ENCODE data around the gene MRPL36.

Gene MRPL36

GRCh38 chr5:1762883-1763547, 36.6 kb downstream of the MRPL36 start:
- no peak for DNase-seq

- no peak for DNase-seq
These were observed 37.3 kb downstream of the MRPL36 start for GRCh38 chr5:1762121-1762882.

GRCh38 chr5:1761453-1761755, 38.2 kb downstream of the MRPL36 start:
- DNase-seq, result no peak

GRCh38 chr5:1760656-1761452, 38.8 kb downstream of the MRPL36 start:
- no peak for DNase-seq

- DNase-seq, result no peak
These were observed 39.4 kb downstream of the MRPL36 start for GRCh38 chr5:1760231-1760630.

GRCh38 chr5:1759378-1759970, 40.2 kb downstream of the MRPL36 start:
- DNase-seq, result no peak

- DNase-seq, result no peak
These were observed 41.1 kb downstream of the MRPL36 start for GRCh38 chr5:1758574-1758973.

- no peak for DNase-seq
These were observed 42.1 kb downstream of the MRPL36 start for GRCh38 chr5:1757511-1757910.

- DNase-seq, result no peak
These were observed 43.2 kb downstream of the MRPL36 start for GRCh38 chr5:1756481-1756880.

- no peak for DNase-seq
These were observed 44.2 kb downstream of the MRPL36 start for GRCh38 chr5:1755321-1755949.

GRCh38 chr5:1754531-1755220, 45.0 kb downstream of the MRPL36 start:
- DNase-seq, result no peak

- DNase-seq, result no peak
These were observed 46.1 kb downstream of the MRPL36 start for GRCh38 chr5:1753490-1753889.

GRCh38 chr5:1752881-1753280, 46.8 kb downstream of the MRPL36 start:
- no peak for DNase-seq

- DNase-seq, result no peak
These were observed 47.5 kb downstream of the MRPL36 start for GRCh38 chr5:1751864-1752822.

- no peak for DNase-seq
These were observed 48.4 kb downstream of the MRPL36 start for GRCh38 chr5:1751026-1751863.

- DNase-seq, result no peak
These were observed 49.2 kb downstream of the MRPL36 start for GRCh38 chr5:1750469-1750868.

- DNase-seq, result no peak
These were observed 50.1 kb downstream of the MRPL36 start for GRCh38 chr5:1749346-1750124.

- no peak for DNase-seq
These were observed 50.8 kb downstream of the MRPL36 start for GRCh38 chr5:1748845-1749244.
